ENCODE measurements around the gene ZFHX3.

GRCh38 chr16:72753881-72754280 lies 294.0 kb downstream of the ZFHX3 start:
- TF ChIP-seq FOXM1 (IDR thresholded peaks at IDR 0.05; ENCODE audit: borderline replicate concordance) (no peak), FOXK2 (IDR thresholded peaks at IDR 0.05) (no peak), FOXA1 (IDR thresholded peaks at IDR 0.05) (no peak), NFRKB (IDR thresholded peaks at IDR 0.05) (no peak), ARNT (IDR thresholded peaks at IDR 0.05) (no peak), ZNF384 (IDR thresholded peaks at IDR 0.05) (no peak), LEF1 (IDR thresholded peaks at IDR 0.05; ENCODE audit: borderline replicate concordance) (no peak), CTBP1 (IDR thresholded peaks at IDR 0.05; ENCODE audit: borderline replicate concordance) (no peak), HDGF (IDR thresholded peaks at IDR 0.05; ENCODE audit: borderline replicate concordance) (no peak), SUZ12 (IDR thresholded peaks at IDR 0.05) (no peak), ELF4 (IDR thresholded peaks at IDR 0.05) (no peak), SP1 (IDR thresholded peaks at IDR 0.05) (no peak), BHLHE40 (IDR thresholded peaks at IDR 0.05; ENCODE audit: borderline replicate concordance) (no peak), L3MBTL2 (conservative IDR thresholded peaks at IDR 0.05) (no peak)
